OCI-LY1 (cell line): ENCODE results near the gene PARD6B.
"Not testable (repeated sequence)": the region's sequence is repeated elsewhere in the genome, so short reads cannot be mapped to it uniquely, and the experiment has no call there.

Source experiments
- H2AFZ ChIP-seq: fragments of 200-600 bp; sonication (generic), shearing (Covaris generic); 2 replicates; pipeline ENCODE4 v1.6.0; 2014; ENCODE audit warnings: antibody characterized with exemption, mild to moderate bottlenecking, low read length
- H3F3A ChIP-seq: fragments of 200-600 bp; sonication (generic), shearing (Covaris generic); 2 replicates; pipeline ENCODE4 v1.6.0; 2014; ENCODE audit warnings: mild to moderate bottlenecking, antibody characterized with exemption, low read length, moderate library complexity; ENCODE audit not compliant: insufficient read depth
- H3K27ac ChIP-seq: fragments of 200-600 bp; sonication (generic); 2 replicates; pipeline ENCODE4 v1.5.1; 2014; ENCODE audit warnings: low read length, mixed run types, mild to moderate bottlenecking, low read depth; ENCODE audit not compliant: poor library complexity, severe bottlenecking
- H3K27me3 ChIP-seq: fragments of 200-600 bp; sonication (generic); 2 replicates; pipeline ENCODE4 v1.6.0; 2014; ENCODE audit warnings: antibody characterized with exemption, mild to moderate bottlenecking, low read length, moderate library complexity; ENCODE audit not compliant: insufficient read depth
- H3K36me3 ChIP-seq: fragments of 200-600 bp; sonication (generic); 2 replicates; pipeline ENCODE4 v1.6.1; 2014; ENCODE audit warnings: mild to moderate bottlenecking, antibody characterized with exemption, low read length, moderate library complexity, mixed read lengths; ENCODE audit not compliant: insufficient read depth
- H3K4me1 ChIP-seq: fragments of 200-600 bp; sonication (generic); 2 replicates; pipeline ENCODE4 v1.5.1; 2014; ENCODE audit warnings: mild to moderate bottlenecking, low read length, moderate library complexity; ENCODE audit not compliant: insufficient read depth, severe bottlenecking
- H3K4me2 ChIP-seq: fragments of 200-600 bp; sonication (generic), shearing (Covaris generic); 2 replicates; pipeline ENCODE4 v1.6.1; 2014; ENCODE audit warnings: low read length
- H3K4me3 ChIP-seq: fragments of 200-600 bp; sonication (generic); 2 replicates; pipeline ENCODE4 v1.5.1; 2014; ENCODE audit warnings: low read length, low read depth, mild to moderate bottlenecking, mixed read lengths; ENCODE audit not compliant: poor library complexity, severe bottlenecking
- H3K79me2 ChIP-seq: fragments of 200-600 bp; shearing (Covaris generic); 2 replicates; pipeline ENCODE4 v1.6.1; 2016; ENCODE audit warnings: mixed run types, low read length, mixed read lengths; ENCODE audit not compliant: insufficient read depth
- H3K9ac ChIP-seq: fragments of 200-600 bp; sonication (generic), shearing (Covaris generic); 2 replicates; pipeline ENCODE4 v1.6.1; 2014; ENCODE audit warnings: mild to moderate bottlenecking, low read length, mixed read lengths
- H3K9me2 ChIP-seq: fragments of 200-600 bp; sonication (generic), shearing (Covaris generic); 2 replicates; pipeline ENCODE4 v1.6.1; 2014; ENCODE audit warnings: low read depth, mild to moderate bottlenecking, low read length, mixed read lengths
- H3K9me3 ChIP-seq: fragments of 200-600 bp; shearing (Covaris generic); 2 replicates; pipeline ENCODE4 v1.6.1; 2014; ENCODE audit warnings: low read length, mixed read lengths
- H4K20me1 ChIP-seq: fragments of 200-600 bp; sonication (generic), shearing (Covaris generic); 2 replicates; pipeline ENCODE4 v1.6.0; 2016; ENCODE audit warnings: mild to moderate bottlenecking, low read length; ENCODE audit not compliant: insufficient read depth
- CTCF ChIP-seq: fragments of 200-600 bp; sonication (generic), shearing (Covaris generic); IDR thresholded peaks from 2 replicates; pipeline ENCODE4 v1.5.1; 2017; ENCODE audit warnings: mild to moderate bottlenecking, antibody characterized with exemption, low read length, moderate library complexity, mixed read lengths
- EZH2 ChIP-seq: fragments of 200-600 bp; sonication (generic), shearing (Covaris generic); IDR thresholded peaks from 2 replicates; pipeline ENCODE4 v1.8.0; 2017; ENCODE audit warnings: borderline replicate concordance, mixed run types, mild to moderate bottlenecking, antibody characterized with exemption, low read length, moderate library complexity, mixed read lengths

Gene PARD6B

GRCh38 chr20:50792708-50793574 is 61.6 kb downstream of the PARD6B start:
- TF ChIP-seq CTCF = no peak
- no peak for TF ChIP-seq EZH2
- Histone ChIP-seq H3K9me2 (no peaks in the 10 kb centered on the region), H3K4me1 (peaks cover 45% of the 10 kb centered on the region), H3K27ac (peak overlapping the region; percentile 48), H3K4me3 (no peak overlapping the region), H3K9me3 (no peaks in the 10 kb centered on the region), H3K27me3 (no peaks in the 10 kb centered on the region), H3K9ac (no peak overlapping the region; the same call in 1 of the 2 replicates), H3F3A (no peaks in the 10 kb centered on the region), H3K4me2 (no peak overlapping the region), H3K79me2 (peaks cover 8% of the 10 kb centered on the region; the same call in 1 of the 2 replicates), H4K20me1 (no peaks in the 10 kb centered on the region), H3K36me3 (peaks cover 5% of the 10 kb centered on the region; the same call in 1 of the 2 replicates), H2AFZ (no peak overlapping the region)

GRCh38 chr20:50793575-50794016 is 62.2 kb downstream of the PARD6B start:
- not testable (repeated sequence) for H3F3A ChIP-seq, H3K4me3 ChIP-seq, H3K36me3 ChIP-seq, H3K4me2 ChIP-seq, H3K27me3 ChIP-seq, H3K9me2 ChIP-seq, H3K79me2 ChIP-seq, H4K20me1 ChIP-seq, H3K9ac ChIP-seq, H3K9me3 ChIP-seq, H2AFZ ChIP-seq
- H3K4me1 ChIP-seq = peaks cover 48% of the 10 kb centered on the region
- TF ChIP-seq CTCF = peak; percentile 48
- peak overlapping the region; percentile 48 for H3K27ac ChIP-seq

GRCh38 chr20:50794181-50794845 is 62.9 kb downstream of the PARD6B start:
- Histone ChIP-seq H3K4me3 (peak overlapping the region; percentile 88), H3K9me2 (no peaks in the 10 kb centered on the region), H3K27ac (peak overlapping the region; percentile 65), H3K9ac (peak overlapping the region; percentile 43; the same call in 1 of the 2 replicates), H3K36me3 (peaks cover 5% of the 10 kb centered on the region; the same call in 1 of the 2 replicates), H3K4me2 (peak overlapping the region; percentile 72), H3F3A (no peaks in the 10 kb centered on the region), H3K9me3 (no peaks in the 10 kb centered on the region), H3K27me3 (no peaks in the 10 kb centered on the region), H3K79me2 (peaks cover 8% of the 10 kb centered on the region), H2AFZ (peak overlapping the region; percentile 64; the same call in 1 of the 2 replicates), H4K20me1 (no peaks in the 10 kb centered on the region), H3K4me1 (peaks cover 55% of the 10 kb centered on the region)
- no peak for TF ChIP-seq EZH2
- TF ChIP-seq CTCF = no peak
